ENCODE results near the gene IRX2.

GRCh38 chr5:2783223-2783622 is 31.7 kb upstream of the IRX2 start:
- no peak for TF ChIP-seq CTCF (IDR thresholded peaks at IDR 0.05)
- no peak for TF ChIP-seq POLR2A (IDR thresholded peaks at IDR 0.05)
